Stimulated activated memory B cell treated with anti-CD40 and anti-IgM and Interleukin-4, amounts not matched to agents 10 μg/mL and 1 μg/mL and 100 μg/mL, for 72 hours (primary cell): ENCODE measurements around the gene ADIG.
A peak's percentile ranks its signal among the peaks of the same experiment; 100 is the strongest.
"Not testable (repeated sequence)": the region's sequence is repeated elsewhere in the genome, so short reads cannot be mapped to it uniquely, and the experiment has no call there.

ENCODE experiments used
- ATAC-seq: fragments of 150-1000 bp; cut with Tn5 transposase; 2 replicates; pipeline ENCODE4 v1.10.0; 2021
- H3K27ac Mint-ChIP-seq: one replicate; pipeline ENCODE4 v1.8.0; 2022; ENCODE audit warnings: mild to moderate bottlenecking, mixed read lengths
- H3K27me3 Mint-ChIP-seq: one replicate; pipeline ENCODE4 v1.8.0; 2022; ENCODE audit warnings: mixed read lengths
- H3K36me3 Mint-ChIP-seq: one replicate; pipeline ENCODE4 v1.8.0; 2022; ENCODE audit warnings: mixed read lengths
- H3K4me1 Mint-ChIP-seq: one replicate; pipeline ENCODE4 v1.8.0; 2022; ENCODE audit warnings: mixed read lengths
- H3K4me3 Mint-ChIP-seq: one replicate; pipeline ENCODE4 v1.8.0; 2022; ENCODE audit warnings: mild to moderate bottlenecking, moderate library complexity, mixed read lengths
- H3K9me3 Mint-ChIP-seq: one replicate; pipeline ENCODE4 v1.8.0; 2022; ENCODE audit warnings: mixed read lengths

ADIG gene

DNA sequence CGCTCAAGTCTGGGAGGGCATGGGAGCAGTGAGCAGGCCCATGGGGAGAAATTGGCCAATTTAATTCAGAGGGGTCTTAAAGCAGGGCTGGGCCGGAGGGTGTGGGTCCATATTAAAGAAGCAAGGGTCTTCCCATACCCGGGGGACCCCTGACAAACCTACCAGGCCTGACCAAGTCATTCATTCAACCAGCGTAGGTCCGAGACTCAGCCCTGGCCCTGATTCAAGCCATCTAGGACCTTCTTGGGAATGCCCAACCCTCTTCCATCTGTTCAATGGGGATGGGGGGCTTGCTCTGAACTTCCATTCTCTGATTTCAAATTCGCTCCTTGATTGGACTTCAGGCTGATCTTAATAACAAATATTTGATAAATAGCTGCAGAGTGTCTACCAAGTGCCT lies 7.3 kb downstream of the ADIG start:
- H3K27me3 Mint-ChIP-seq, result peaks cover 15% of the 10 kb centered on the region
- no peak for ATAC-seq
- H3K9me3 Mint-ChIP-seq, result no peaks in the 10 kb centered on the region
- H3K27ac Mint-ChIP-seq, result no peak overlapping the region
- H3K4me3 Mint-ChIP-seq, result no peak overlapping the region
- H3K36me3 Mint-ChIP-seq, result no peaks in the 10 kb centered on the region
- no peaks in the 10 kb centered on the region for H3K4me1 Mint-ChIP-seq

DNA sequence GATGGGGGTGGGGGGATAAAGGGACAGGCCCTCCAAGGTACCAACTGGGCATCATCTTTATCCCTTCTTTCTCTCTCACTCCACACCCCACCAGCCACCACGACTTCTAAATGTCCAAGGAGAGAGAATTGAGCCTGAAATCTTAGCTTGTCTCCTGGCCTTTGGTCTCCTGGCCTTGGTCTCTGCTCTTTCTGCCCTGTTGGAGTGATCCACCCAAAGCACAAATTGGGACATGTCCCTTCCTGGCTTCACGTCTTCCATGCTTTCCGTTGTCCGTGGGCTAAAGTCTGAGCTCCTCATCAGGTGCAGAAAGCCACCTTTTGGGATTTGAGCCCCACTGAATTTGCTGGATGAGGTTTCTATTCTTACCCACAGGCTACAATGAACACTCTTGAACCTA lies 8.4 kb downstream of the ADIG start:
- Mint-ChIP-seq H3K4me1 (no peaks in the 10 kb centered on the region), H3K27ac (no peak overlapping the region), H3K36me3 (no peaks in the 10 kb centered on the region), H3K9me3 (no peaks in the 10 kb centered on the region), H3K27me3 (peaks cover 15% of the 10 kb centered on the region), H3K4me3 (no peak overlapping the region)
- ATAC-seq, result no peak

DNA sequence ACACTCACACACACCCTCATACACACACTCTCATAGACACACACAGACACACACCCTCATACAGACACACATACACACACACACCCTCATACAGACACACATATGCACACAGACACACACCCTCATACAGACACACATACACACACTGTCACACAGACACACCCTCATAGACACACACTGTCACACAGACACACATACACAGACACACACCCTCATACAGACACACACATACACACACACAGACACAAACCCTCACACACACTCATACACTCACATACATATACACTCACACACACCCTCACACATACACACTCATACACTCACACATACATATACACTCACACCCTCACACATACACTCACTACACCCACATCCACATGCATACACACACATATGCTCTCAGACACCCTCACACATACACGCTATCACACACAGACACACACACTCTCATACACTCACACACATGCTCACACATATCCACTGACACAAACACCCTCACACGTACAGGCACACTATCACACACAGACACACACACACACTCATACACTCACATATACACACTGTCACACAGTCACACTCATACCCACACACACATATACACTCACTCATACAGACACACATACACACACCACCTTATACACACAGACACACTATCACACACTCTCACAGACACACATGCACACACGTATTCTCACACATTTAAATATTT lies 9.1 kb downstream of the ADIG start:
- no peaks in the 10 kb centered on the region for H3K4me1 Mint-ChIP-seq
- no peaks in the 10 kb centered on the region for H3K36me3 Mint-ChIP-seq
- no peak for ATAC-seq
- no peaks in the 10 kb centered on the region for H3K9me3 Mint-ChIP-seq
- no peak overlapping the region for H3K27ac Mint-ChIP-seq
- no peak overlapping the region for H3K4me3 Mint-ChIP-seq
- H3K27me3 Mint-ChIP-seq, result peaks cover 15% of the 10 kb centered on the region

DNA sequence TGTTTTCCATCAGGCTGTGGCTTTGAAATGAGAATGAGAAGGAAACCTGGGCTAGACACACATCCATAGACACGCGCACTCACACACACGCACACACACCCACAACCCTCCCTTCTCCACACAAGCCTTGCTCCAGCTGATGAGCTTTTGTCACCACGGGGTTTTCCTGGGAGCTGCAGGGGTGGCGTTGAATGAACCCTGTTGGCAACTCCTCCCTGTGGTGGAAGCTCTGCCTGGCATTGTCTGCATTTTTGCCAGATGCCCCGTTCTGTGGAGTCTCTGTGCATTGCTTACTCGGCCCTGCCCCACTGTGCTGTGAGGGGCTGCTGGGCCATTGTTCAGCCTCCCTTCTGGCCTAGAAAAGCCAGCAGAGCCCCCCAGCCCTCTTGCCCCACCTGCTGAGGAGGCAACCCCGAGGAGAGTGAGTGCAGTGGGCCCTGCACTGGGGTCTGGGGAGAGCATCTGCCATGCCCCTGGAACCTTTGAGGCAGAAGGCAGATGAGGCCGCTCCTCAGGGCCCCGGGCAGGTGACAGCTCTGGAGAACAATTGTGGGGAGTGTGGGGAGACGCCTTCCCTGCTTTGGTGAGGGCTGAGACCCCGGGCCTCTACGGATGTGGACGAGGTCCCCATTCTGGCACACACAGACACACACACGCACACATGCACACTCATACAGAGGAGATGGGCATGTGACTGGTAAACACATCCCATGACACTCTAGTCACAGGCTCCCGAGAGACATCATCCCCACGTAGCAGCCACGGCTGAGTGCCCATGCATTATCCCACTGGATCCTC lies 9.9 kb downstream of the ADIG start:
- H3K27me3 Mint-ChIP-seq, result peaks cover 15% of the 10 kb centered on the region
- H3K4me1 Mint-ChIP-seq, result no peaks in the 10 kb centered on the region
- H3K9me3 Mint-ChIP-seq, result no peaks in the 10 kb centered on the region
- no peak overlapping the region for H3K4me3 Mint-ChIP-seq
- no peak for ATAC-seq
- H3K27ac Mint-ChIP-seq, result no peak overlapping the region
- H3K36me3 Mint-ChIP-seq, result no peaks in the 10 kb centered on the region

DNA sequence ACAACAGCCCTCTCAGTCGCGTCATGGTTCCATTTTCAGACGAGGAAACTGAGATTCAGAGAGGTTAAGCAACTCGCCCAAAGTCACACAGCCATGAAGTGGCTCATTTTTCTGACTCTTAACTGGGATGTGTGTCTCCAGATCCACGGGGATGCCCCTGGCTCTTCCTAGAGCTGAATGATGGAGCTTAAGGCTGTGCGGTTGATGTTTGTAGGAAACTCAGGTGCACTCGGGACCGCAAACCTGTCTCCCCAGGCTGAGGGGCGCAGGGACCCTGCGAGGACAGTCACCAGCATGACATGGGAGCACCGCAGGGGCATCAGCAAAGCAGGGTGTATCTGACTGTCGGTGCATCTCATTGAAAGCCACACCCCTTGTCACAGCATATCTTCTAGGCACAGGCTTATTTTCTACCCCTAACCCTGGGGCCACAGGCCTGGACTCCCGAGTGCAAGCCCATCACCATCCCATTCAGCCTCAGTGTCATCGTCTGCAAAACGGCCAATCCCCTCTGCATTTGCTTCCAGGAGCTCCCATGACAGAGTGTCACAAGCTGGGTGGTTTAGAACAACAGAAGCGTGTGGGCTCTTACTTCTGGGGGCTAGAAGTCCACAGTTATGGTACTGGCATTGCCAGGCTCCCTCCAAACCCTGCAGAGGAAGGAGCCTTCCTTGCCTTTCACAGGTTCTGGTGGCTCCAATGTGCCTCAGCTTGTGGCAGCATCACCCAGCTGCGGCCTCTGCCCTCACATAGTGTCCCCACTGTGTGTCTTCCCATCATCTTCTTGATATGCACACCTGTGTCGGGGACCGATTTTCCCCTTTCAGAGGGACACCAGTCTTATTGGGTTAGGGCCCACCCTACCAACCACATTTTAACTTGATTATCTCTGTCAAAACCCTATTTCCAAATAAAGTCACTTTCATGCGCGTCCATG lies 10.7 kb downstream of the ADIG start:
- ATAC-seq, result no peak
- H3K27ac Mint-ChIP-seq, result no peak overlapping the region
- H3K27me3 Mint-ChIP-seq, result peaks cover 16% of the 10 kb centered on the region
- H3K4me1 Mint-ChIP-seq, result no peaks in the 10 kb centered on the region
- no peak overlapping the region for H3K4me3 Mint-ChIP-seq
- no peaks in the 10 kb centered on the region for H3K36me3 Mint-ChIP-seq
- no peaks in the 10 kb centered on the region for H3K9me3 Mint-ChIP-seq

DNA sequence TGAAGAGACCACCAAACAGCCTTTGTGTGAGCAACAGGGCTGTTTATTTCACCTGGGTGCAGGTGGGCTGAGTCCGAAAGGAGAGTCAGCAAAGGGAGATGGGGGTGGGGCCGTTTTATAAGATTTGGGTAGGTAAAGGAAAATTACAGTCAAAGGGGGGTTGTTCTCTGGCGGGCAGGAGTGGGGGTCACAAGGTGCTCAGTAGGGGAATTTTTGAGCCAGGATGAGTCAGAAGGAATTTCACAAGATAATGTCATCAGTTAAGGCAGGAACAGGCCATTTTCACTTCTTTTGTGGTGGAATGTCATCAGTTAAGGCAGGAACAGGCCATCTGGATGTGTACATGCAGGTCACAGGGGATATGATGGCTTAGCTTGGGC lies 11.4 kb downstream of the ADIG start:
- H3K4me3 Mint-ChIP-seq, H3K9me3 Mint-ChIP-seq, H3K27ac Mint-ChIP-seq, H3K4me1 Mint-ChIP-seq, ATAC-seq, H3K36me3 Mint-ChIP-seq: not testable (repeated sequence)
- H3K27me3 Mint-ChIP-seq, result peaks cover 16% of the 10 kb centered on the region

DNA sequence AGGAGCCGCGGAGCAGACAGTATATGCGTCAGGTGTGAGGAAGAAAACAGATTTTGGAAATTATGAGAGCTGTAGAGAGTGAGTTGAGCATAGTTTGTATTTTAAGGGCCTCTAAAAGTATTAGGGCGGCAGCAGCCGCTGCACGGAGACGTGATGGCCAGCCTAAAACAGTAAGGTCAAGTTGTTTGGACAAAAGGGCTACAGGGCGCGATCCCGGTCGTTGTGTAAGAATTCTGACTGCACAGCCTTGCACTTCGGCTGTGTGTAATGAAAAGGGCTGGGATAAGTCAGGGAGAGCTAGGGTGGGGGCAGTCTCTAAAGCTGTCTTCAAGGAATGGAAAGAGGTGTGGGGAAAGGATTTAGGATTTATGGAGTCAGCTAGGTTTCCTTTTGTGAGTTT lies 13.3 kb downstream of the ADIG start:
- not testable (repeated sequence) for H3K9me3 Mint-ChIP-seq, ATAC-seq, H3K27ac Mint-ChIP-seq, H3K36me3 Mint-ChIP-seq, H3K4me3 Mint-ChIP-seq, H3K4me1 Mint-ChIP-seq
- peaks cover 19% of the 10 kb centered on the region for H3K27me3 Mint-ChIP-seq

DNA sequence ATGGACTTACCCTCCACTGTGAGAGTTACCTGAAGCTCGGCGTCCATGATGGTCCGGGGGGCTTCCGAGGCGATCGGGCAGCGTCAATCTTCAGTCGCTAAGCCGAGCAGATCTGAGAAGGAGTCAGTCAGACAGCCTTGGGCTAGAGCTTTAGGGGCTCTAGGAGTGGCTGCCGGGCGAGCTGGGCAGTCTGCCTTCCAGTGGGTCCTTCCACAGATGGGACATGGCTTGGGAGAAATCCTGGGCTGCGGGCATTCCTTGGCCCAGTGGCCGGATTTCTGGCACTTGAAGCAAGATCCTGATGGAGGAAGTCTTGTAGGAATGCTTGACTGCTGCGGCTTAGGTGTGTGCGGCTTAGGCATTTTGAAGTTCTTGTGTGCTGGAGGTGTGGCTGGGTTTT lies 14.9 kb downstream of the ADIG start:
- H3K9me3 Mint-ChIP-seq, H3K4me3 Mint-ChIP-seq, H3K27ac Mint-ChIP-seq, H3K4me1 Mint-ChIP-seq, ATAC-seq, H3K36me3 Mint-ChIP-seq: not testable (repeated sequence)
- peaks cover 33% of the 10 kb centered on the region for H3K27me3 Mint-ChIP-seq

DNA sequence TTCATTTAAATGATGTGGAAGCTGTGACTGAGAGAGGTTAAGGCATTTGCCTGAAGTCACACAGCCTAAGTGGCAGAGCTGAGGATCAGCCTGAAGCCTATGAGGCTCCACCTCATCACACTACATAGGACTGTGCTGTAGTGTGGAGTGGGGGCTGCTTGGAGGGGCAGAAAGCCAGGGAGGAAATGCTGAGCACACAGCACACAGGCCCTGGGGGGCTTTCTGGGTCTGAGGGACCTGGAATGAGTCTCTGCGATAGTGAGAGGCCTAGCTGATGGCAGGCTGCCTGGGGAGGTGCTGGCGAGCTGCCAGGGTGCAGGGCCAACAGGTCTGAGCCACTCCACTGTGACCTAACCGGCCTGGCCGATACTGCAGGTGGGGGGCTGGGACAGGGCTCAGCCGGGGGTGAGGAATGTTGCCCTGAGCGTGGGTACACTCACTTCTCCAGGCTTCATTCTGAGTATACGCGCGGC lies 18.4 kb downstream of the ADIG start:
- Mint-ChIP-seq H3K4me1 (peaks cover 9% of the 10 kb centered on the region), H3K4me3 (no peak overlapping the region), H3K27ac (no peak overlapping the region), H3K27me3 (peaks cover 56% of the 10 kb centered on the region), H3K9me3 (no peaks in the 10 kb centered on the region), H3K36me3 (no peaks in the 10 kb centered on the region)
- ATAC-seq, result no peak

DNA sequence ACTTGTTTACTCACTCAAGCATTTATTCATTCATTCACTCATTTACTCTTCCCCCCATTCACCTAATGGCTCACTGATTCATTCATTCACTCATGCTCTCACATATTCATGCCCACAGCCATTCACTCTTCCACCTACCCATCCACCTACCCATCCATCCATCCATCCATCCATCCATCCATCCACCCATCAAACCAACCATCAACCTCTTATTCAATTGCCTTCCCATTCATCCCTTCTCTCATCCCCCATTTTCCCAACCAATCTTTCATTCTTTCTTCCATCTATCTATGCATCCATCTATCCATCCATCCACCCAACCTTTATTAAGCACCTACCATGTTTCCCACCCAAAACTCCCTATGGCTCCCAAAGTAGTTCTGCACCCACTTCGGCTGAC lies 19.1 kb downstream of the ADIG start:
- Mint-ChIP-seq H3K9me3 (no peaks in the 10 kb centered on the region), H3K4me1 (peaks cover 9% of the 10 kb centered on the region), H3K27me3 (peaks cover 56% of the 10 kb centered on the region), H3K4me3 (no peak overlapping the region), H3K27ac (no peak overlapping the region), H3K36me3 (no peaks in the 10 kb centered on the region)
- ATAC-seq, result no peak

DNA sequence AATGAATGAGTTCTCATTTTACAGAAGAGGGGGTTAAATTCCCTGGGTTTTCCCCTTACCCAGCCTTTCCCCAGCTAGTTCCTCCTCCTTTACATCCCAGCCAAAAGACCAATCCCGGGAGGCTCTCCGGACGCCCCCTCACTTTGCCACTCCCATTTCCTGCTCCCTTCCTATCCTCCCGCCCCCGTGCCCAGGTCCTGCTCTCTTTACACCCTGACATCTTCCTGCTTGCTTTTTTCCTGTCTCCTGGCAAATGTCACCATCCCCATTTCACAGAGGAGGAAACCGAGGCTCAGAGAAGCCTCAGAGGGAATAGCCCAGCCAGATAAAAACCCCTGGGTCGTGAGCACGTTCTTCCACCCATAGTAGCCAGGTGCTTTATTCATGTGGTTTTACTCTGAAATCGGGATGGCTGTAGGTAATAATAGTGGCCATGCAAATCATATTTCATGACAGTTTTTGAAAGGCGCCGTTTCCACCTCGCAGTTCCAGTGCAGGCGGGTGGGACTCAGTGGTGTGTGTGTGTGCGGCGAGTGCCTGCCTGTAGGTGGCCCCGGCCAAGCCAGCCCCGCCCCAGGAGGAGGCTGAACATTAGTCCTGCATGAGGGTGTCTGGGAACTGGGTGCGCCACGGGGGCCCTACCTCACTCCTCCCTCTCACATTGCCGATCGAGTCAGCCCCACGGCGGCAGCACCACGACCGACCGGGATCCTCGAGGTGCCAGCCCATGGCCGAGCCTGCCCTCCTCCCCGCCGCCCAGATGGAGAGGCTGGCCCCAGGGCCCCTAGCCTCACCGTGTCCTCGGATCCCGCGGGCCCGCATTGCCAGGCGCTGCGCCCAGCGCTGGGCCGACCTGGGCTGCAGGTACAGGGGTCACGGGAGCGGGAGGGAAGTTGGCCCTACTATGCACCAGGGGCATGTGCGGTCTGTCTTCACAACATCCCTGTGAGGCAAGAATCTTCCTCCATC lies 20.5 kb downstream of the ADIG start, which contains the start of gene ARHGAP40:
Gene ARHGAP40 (plus strand): TSS at position 594 of the 969 bp plus-strand sequence.
- H3K27me3 Mint-ChIP-seq, result peaks cover 56% of the 10 kb centered on the region
- no peaks in the 10 kb centered on the region for H3K9me3 Mint-ChIP-seq
- H3K36me3 Mint-ChIP-seq, result no peaks in the 10 kb centered on the region
- ATAC-seq, result peak; percentile 76
- H3K27ac Mint-ChIP-seq, result no peak within 1 kb of the TSS
- H3K4me3 Mint-ChIP-seq, result peak within 1 kb of the TSS; percentile 16
- peaks cover 9% of the 10 kb centered on the region for H3K4me1 Mint-ChIP-seq

DNA sequence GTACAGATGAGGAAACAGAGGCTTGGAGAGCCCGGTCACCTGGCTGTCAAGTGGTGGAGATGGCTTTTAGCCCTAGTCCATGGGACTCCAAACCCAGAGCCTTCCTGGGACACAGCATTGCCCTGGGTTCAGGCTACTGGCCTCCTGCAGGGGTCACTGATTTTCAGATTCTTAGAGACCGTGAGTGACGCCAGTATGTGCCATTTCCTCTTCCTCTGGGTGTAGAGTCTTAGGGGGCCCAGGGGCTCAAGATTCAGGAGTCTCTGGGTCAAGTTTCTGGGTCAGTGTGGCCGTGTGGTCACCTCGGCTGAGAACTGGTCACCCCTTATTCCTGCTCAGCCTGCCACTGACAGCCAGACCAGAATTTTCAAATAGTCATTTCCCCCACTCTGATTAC lies 21.2 kb downstream of the ADIG start:
- no peaks in the 10 kb centered on the region for H3K9me3 Mint-ChIP-seq
- ATAC-seq, result no peak
- no peaks in the 10 kb centered on the region for H3K36me3 Mint-ChIP-seq
- peaks cover 50% of the 10 kb centered on the region for H3K27me3 Mint-ChIP-seq
- peaks cover 9% of the 10 kb centered on the region for H3K4me1 Mint-ChIP-seq
- no peak overlapping the region for H3K27ac Mint-ChIP-seq
- no peak overlapping the region for H3K4me3 Mint-ChIP-seq

DNA sequence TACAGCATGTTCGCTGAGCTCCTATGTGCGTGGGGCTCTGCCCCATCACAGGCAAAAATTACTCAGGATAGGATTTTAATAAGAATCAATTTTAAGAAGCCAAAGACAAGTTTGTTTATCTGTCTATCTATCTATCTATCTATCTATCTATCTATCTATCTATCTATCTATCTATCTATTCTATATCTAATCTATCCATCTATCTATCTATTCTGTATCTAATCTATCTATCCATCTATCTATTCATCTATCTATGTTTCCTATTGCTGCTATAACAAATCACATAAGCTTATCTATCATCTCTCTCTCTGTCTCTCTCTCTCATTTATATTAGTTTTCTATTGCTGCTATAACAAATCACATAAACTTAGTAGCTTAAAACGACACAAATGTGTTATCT lies 22.3 kb downstream of the ADIG start:
- H3K27ac Mint-ChIP-seq, result no peak overlapping the region
- no peaks in the 10 kb centered on the region for H3K36me3 Mint-ChIP-seq
- H3K9me3 Mint-ChIP-seq, result no peaks in the 10 kb centered on the region
- no peak for ATAC-seq
- H3K27me3 Mint-ChIP-seq, result peaks cover 50% of the 10 kb centered on the region
- H3K4me1 Mint-ChIP-seq, result peaks cover 13% of the 10 kb centered on the region
- H3K4me3 Mint-ChIP-seq, result no peak overlapping the region

DNA sequence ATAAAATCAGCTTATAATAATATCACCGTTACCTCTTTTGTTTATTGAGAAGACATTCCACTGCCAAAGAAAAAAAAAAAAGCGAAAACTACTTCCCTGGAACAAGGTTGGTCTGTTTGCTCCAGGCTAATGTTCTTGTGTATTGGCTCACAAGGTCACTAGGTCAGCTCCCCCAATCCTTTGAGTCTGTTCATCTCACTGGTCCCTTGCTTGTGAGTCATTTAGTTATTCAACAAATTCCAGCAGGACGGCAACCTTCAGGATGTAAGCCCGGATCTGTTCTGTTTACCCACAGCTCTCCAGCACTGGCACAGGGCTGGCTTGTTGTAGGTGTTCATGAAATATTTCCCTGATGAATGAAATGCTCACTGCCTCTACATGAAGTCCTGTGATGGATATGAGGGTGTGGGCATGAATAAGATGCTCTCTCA lies 23.9 kb downstream of the ADIG start:
- H3K4me3 Mint-ChIP-seq, result no peak overlapping the region
- peaks cover 16% of the 10 kb centered on the region for H3K4me1 Mint-ChIP-seq
- H3K36me3 Mint-ChIP-seq, result no peaks in the 10 kb centered on the region
- H3K9me3 Mint-ChIP-seq, result no peaks in the 10 kb centered on the region
- no peak for ATAC-seq
- peaks cover 48% of the 10 kb centered on the region for H3K27me3 Mint-ChIP-seq
- no peak overlapping the region for H3K27ac Mint-ChIP-seq
